GM21390 (cell line): ENCODE measurements around the gene CENPQ.
A peak's percentile ranks its signal among the peaks of the same experiment; 100 is the strongest.
"Not testable (repeated sequence)": the region's sequence is repeated elsewhere in the genome, so short reads cannot be mapped to it uniquely, and the experiment has no call there.

ENCODE experiments used
- ATAC-seq: cut with Tn5 transposase; IDR thresholded peaks from one replicate; pipeline ENCODE4 v1.9.1; 2021; ENCODE audit not compliant: unreplicated experiment

The CENPQ gene, protein sequence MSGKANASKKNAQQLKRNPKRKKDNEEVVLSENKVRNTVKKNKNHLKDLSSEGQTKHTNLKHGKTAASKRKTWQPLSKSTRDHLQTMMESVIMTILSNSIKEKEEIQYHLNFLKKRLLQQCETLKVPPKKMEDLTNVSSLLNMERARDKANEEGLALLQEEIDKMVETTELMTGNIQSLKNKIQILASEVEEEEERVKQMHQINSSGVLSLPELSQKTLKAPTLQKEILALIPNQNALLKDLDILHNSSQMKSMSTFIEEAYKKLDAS

DNA sequence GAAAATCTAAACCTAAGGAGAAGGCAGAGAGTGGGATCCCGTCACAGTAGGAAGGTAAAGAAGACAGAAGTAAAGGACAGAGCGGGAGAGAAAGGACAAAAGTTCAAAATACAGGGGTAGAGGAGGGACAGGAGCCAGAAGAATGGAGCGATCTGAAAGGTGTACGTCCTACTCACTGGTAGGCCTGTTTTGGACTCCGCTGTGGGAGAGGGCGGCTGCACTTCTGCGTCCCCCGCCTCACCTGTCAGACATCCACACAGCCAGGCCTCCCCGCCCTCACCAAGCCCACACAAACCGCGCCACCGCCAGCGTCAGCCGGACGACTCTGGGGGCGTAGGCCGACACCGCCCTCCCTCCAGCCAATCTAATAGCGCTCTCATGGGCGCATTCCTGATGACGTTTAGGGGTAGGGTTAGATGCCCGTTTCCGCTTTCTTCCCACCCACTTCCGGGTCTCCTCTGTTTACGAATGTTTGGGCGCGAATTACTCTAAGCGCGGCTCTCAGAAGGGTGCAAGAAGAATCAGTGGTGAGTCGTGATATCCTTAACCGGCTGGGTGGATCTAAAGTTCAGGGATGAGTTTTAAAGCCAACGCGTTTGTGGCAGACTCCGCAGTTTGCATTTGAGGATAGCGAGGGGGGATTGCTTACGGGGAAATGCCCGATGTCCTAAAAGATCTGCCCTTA is at the start of gene CENPQ, which contains the start of gene MMUT:
TSS of gene CENPQ (plus strand) at position 444 of the 685 bp plus-strand sequence. CDS start 6,807 bp downstream, outside the sequence.
TSS of gene MMUT (minus strand) at position 327 of the 685 bp plus-strand sequence. CDS start 3,787 bp downstream, outside the sequence.
- peak; percentile 99 for ATAC-seq

DNA sequence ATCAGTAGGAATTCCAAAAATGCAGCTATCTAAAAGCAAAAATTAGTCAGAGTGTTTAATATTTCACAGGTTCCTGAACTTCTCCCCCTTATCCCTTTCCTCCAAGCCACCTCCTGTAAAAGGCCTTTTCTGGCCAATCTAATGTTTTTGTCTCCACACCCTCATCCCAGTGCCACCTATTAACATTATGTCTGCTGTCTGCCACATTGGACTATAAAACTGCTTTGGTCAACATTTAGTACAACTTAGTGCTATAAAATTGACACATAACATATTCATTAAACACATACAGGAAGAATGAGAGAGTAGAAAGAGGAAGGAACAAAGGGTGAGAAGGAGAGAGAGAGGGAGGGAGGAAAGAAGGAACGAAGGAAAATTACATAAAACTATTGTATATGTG is 47.8 kb upstream of the CENPQ start:
- ATAC-seq: no peak

GRCh38 chr6:49416195-49416594 is 47.0 kb upstream of the CENPQ start:
- no peak for ATAC-seq

- no peak for ATAC-seq
Measured at GRCh38 chr6:49423817-49424216, 39.4 kb upstream of the CENPQ start.

- ATAC-seq: no peak
Measured at GRCh38 chr6:49430187-49430586, 33.0 kb upstream of the CENPQ start.

DNA sequence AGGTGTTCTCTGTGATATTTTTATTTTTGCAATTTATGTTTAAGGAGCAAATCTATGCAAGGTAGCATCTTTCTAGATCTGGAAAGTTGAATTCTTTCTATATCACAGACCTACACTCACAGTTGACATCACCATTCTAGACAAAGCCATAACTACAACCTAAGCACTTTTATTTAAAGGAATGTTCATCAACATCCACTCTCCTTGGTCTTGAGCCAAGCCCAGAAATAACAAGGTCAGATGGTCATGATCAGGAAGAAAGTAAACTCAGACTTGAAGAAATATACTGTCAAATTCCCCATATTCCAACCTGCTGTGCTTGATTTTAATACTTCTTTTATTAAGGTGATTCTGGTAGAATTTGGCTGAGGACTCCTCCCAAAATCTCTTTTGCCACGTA is 32.3 kb upstream of the CENPQ start:
- ATAC-seq: no peak

GRCh38 chr6:49453221-49453620 is 9.9 kb upstream of the CENPQ start:
- no peak for ATAC-seq

DNA sequence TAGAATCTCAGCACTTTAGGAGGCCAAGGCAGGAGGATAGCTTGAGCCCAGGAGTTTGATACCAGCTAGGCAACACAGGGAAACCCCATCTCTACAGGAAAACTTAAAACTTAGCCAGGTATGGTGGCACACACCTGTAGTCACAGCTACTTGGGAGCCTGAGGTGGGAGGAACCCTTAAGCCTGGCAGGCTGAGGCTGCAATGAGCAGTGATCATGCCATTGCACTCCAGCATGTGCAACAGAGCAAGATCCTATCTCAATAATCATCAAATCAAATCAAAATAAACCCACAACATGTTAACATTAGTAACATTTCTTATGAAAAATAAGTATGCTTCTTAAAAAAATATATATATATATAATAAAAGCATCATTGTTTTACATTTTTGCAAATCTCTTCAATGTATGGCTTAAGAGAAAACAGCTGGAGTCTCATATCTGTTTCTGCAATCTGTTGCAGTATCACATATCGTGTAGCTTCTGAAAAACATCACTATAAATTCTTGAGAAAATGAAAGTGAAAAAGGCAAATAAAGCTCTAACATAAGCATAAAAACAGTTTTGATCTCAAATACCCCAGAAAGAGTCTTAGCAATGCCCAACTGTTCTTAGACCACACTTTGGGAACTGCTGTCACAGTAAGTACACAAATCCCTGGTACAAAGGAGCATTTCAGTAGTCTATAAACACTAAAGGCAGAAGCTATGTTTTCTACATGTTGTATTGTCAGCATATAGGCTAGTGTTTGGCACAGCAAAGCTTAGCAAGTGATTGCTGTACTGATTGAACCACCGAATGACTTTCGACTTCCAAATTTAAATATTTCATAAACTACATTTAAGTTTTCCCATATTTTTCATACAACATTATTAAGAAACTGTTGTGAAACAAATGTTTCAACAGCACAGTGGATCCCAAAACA is 8.1 kb upstream of the CENPQ start:
- ATAC-seq: peak; percentile 89

DNA sequence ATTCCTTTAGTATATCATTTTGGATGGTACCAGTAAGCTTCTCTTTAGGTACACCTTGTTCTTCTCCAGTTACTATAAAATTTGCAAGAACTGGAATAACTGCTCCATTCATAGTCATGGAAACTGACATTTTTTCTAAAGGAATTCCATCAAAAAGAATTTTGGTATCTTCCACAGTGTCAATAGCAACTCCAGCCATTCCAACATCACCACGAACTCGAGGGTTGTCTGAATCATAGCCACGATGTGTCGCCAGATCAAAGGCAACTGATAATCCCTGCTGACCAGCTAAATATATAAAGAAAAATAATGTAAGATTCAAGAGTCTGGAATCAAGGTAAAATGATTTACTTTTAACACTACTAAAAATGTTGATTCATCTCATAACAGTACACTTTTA is 5.4 kb upstream of the CENPQ start:
- ATAC-seq: no peak

GRCh38 chr6:49462071-49462470 is 1.1 kb upstream of the CENPQ start:
- no peak for ATAC-seq

DNA sequence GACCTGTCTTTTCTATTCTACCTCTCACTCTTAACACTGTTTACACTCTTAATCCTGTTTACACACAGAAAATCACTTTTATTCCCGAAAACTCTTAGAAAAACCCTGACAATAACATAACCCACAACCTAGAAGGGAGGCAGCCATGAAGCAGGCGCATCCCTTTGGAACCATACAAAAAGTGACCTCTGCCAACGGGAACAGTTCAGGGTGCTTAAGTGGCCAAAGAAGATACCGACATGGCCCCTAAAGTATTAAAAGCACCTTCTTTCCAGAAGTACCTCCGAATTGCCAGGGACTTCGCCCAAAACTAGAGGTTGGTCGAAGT is 607 bp upstream of the CENPQ start:
- ATAC-seq: peak; percentile 2

- ATAC-seq: no peak
Measured at GRCh38 chr6:49463612-49463967, 420 bp downstream of the CENPQ start.

GRCh38 chr6:49464691-49465090 is 1.5 kb downstream of the CENPQ start:
- ATAC-seq: no peak

DNA sequence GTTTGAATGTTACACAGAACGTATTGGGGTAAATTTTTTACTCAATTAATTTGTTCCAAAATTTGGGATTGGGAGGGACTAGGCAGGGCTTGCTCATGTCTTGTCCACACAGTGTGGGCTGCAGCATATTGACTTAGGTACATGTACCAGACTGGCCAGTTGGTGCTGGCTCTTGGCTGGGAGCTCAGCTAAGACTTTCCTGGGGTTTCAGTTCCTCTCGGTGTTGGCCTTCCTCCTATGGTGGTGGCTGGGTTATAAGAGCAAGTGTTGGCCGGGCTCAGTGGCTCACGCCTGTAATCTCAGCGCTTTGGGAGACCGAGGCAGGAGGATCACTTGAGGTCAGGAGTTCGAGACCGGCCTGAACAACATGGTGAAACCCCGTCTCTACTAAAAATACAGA is 4.9 kb downstream of the CENPQ start:
- no peak for ATAC-seq

DNA sequence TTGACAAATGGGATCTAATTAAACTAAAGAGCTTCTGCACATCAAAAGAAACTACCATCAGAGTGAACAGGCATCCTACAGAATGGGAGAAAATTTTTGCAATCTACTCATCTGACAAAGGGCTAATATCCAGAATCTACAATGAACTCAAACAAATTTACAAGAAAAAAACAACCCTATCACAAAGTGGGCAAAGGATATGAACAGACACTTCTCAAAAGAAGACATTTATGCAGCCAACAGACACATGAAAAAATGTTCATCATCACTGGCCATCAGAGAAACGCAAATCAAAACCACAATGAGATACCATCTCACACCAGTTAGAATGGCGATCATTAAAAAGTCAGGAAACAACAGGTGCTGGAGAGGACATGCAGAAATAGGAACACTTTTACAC is 13.4 kb downstream of the CENPQ start:
- ATAC-seq: not testable (repeated sequence)

- ATAC-seq: no peak
Measured at GRCh38 chr6:49479308-49479970, 16.3 kb downstream of the CENPQ start.

GRCh38 chr6:49481846-49482245 is 18.7 kb downstream of the CENPQ start:
- ATAC-seq: not testable (repeated sequence)

DNA sequence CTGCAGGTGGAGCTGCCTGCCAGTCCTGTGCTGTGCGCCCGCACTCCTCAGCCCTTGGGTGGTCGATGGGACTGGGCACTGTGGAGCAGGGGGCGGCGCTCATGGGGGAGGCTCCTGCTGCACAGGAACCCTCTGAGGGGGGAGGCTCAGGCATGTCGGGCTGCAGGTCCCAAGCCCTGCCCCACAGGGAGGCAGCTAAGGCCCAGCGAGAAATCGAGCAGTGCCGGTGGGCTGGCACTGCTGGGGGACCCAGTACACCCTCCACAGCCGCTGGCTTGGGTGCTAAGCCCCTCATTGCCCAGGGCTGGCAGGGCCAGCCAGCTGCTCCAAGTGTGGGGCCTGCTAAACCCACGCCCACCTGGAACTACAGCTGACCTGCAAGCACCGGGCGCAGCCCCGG is 20.2 kb downstream of the CENPQ start:
- not testable (repeated sequence) for ATAC-seq

DNA sequence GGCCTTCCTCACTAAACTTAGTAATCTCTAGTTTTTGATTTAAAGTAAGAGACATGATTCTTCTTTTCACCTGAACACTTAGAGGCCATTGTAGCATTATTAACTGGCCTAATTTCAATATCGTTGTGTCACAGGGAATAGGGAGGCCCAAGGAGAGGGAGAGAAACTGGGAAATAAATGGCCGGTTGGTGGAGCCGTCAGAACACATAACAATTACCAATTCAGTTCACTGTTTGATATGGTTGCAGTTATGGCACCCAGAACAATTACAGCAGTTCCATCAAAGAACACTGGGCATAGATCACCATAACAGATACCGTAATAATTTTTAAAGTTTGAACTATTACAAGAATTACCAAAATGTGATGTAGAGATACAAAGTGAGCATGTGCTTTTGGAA is 27.5 kb downstream of the CENPQ start:
- ATAC-seq: no peak

DNA sequence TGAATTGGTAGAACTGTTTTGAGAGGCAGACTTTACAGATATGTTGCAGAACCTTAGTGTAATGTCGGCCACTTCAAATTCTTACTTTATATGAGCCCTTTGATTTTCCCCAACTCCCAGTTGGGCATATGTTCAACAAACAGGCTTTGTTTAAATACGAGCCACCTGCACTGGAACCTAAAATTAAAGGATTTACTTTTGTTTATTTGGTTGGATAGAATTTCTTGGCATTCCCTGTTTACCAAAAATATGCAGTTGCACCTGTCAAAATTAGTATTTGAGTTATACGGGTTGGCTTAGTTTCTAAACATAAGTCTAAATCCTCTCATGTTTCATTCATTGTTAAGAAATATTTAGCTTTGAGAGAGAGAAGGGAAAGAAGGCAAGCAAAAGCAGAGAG is 34.1 kb downstream of the CENPQ start:
- no peak for ATAC-seq

- ATAC-seq: no peak
Measured at GRCh38 chr6:49499126-49499525, 36.0 kb downstream of the CENPQ start.
